DOHH2 (cell line): ENCODE results near the gene CHD6.

Source experiments
- H3F3A ChIP-seq: fragments of 200-600 bp; sonication (generic), shearing (Covaris generic); 2 replicates; pipeline ENCODE4 v1.6.0; 2016; ENCODE audit warnings: antibody characterized with exemption, mild to moderate bottlenecking; ENCODE audit not compliant: control insufficient read depth, insufficient read depth
- H3K27ac ChIP-seq: fragments of 200-600 bp; sonication (generic); 2 replicates; pipeline ENCODE4 v1.5.1; 2014; ENCODE audit warnings: low read depth, mild to moderate bottlenecking, low read length, moderate library complexity
- H3K27me3 ChIP-seq: fragments of 200-600 bp; sonication (generic); 2 replicates; pipeline ENCODE4 v1.6.1; 2014; ENCODE audit warnings: mild to moderate bottlenecking, low read length, mixed read lengths; ENCODE audit not compliant: control insufficient read depth
- H3K36me3 ChIP-seq: fragments of 200-600 bp; sonication (generic); 2 replicates; pipeline ENCODE4 v1.6.1; 2014; ENCODE audit warnings: mild to moderate bottlenecking, low read length, moderate library complexity, mixed read lengths; ENCODE audit not compliant: control insufficient read depth
- H3K4me1 ChIP-seq: fragments of 200-600 bp; sonication (generic); 2 replicates; pipeline ENCODE4 v1.6.1; 2014; ENCODE audit warnings: mild to moderate bottlenecking, low read length, mixed read lengths; ENCODE audit not compliant: control insufficient read depth
- H3K4me2 ChIP-seq: fragments of 200-600 bp; sonication (generic); 2 replicates; pipeline ENCODE4 v1.6.0; 2014; ENCODE audit warnings: mild to moderate bottlenecking, low read length, moderate library complexity
- H3K4me3 ChIP-seq: fragments of 200-600 bp; sonication (generic); 2 replicates; pipeline ENCODE4 v1.5.1; 2014; ENCODE audit warnings: mild to moderate bottlenecking, low read length, mixed read lengths
- H3K79me2 ChIP-seq: fragments of 200-600 bp; sonication (generic); 2 replicates; pipeline ENCODE4 v1.6.1; 2014; ENCODE audit warnings: mild to moderate bottlenecking, low read length, mixed read lengths; ENCODE audit not compliant: control insufficient read depth
- H3K9me2 ChIP-seq: fragments of 200-600 bp; sonication (generic); replicated peaks from 2 replicates; pipeline ENCODE4 v1.6.1; 2014; ENCODE audit warnings: mild to moderate bottlenecking, low read length, mixed read lengths; ENCODE audit not compliant: control insufficient read depth
- H3K9me3 ChIP-seq: fragments of 200-600 bp; sonication (generic); 2 replicates; pipeline ENCODE4 v1.6.1; 2014; ENCODE audit warnings: antibody characterized with exemption, low read length, mixed read lengths; ENCODE audit not compliant: control insufficient read depth, insufficient read depth
- H4K20me1 ChIP-seq: fragments of 200-600 bp; sonication (generic); 2 replicates; pipeline ENCODE4 v1.6.0; 2014; ENCODE audit warnings: low read depth, mild to moderate bottlenecking, antibody characterized with exemption, low read length, moderate library complexity; ENCODE audit not compliant: control insufficient read depth, insufficient read depth
- EZH2phosphoT487 ChIP-seq: fragments of 200-600 bp; sonication (generic); IDR thresholded peaks from 2 replicates; pipeline ENCODE4 v1.6.1; 2017; ENCODE audit warnings: borderline replicate concordance, mild to moderate bottlenecking, antibody characterized with exemption, low read length, moderate library complexity, mixed read lengths
- TF ChIP-seq, protein P1 (sequence below): fragments of 200-600 bp; sonication (generic); IDR thresholded peaks from one replicate; pipeline ENCODE4 v1.5.1; 2014; ENCODE audit warnings: antibody characterized with exemption, mild to moderate bottlenecking, low read depth, low read length; ENCODE audit not compliant: poor library complexity, severe bottlenecking

CHD6 gene

DNA sequence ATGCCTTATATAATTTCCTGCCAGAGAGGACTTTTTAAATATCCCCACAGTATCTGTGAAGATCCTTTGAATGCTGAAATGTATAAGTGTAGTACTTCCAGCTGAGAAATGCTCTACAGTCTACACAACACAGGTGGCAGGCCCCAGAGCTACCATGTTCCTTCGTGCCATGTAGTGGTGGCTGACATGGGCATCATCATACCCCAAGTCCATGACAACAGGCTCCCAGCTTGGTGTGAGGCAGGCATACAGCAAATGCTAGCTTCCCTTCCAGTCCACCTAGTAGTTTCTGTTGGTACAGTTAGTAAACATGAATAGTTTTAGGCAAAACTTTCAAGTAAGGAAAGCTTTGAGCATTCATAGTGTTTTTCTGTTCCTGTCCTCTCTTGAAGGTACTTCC, 190.3 kb downstream of the CHD6 start:
- Histone ChIP-seq H3K9me2 (no peaks in the 10 kb centered on the region), H3K9me3 (no peaks in the 10 kb centered on the region), H3F3A (no peaks in the 10 kb centered on the region), H3K4me1 (no peaks in the 10 kb centered on the region), H3K4me3 (no peak overlapping the region), H3K27ac (no peak overlapping the region), H4K20me1 (no peaks in the 10 kb centered on the region), H3K4me2 (no peak overlapping the region), H3K79me2 (no peaks in the 10 kb centered on the region), H3K27me3 (no peaks in the 10 kb centered on the region), H3K36me3 (peaks cover 12% of the 10 kb centered on the region)
- TF ChIP-seq, protein P1, sequence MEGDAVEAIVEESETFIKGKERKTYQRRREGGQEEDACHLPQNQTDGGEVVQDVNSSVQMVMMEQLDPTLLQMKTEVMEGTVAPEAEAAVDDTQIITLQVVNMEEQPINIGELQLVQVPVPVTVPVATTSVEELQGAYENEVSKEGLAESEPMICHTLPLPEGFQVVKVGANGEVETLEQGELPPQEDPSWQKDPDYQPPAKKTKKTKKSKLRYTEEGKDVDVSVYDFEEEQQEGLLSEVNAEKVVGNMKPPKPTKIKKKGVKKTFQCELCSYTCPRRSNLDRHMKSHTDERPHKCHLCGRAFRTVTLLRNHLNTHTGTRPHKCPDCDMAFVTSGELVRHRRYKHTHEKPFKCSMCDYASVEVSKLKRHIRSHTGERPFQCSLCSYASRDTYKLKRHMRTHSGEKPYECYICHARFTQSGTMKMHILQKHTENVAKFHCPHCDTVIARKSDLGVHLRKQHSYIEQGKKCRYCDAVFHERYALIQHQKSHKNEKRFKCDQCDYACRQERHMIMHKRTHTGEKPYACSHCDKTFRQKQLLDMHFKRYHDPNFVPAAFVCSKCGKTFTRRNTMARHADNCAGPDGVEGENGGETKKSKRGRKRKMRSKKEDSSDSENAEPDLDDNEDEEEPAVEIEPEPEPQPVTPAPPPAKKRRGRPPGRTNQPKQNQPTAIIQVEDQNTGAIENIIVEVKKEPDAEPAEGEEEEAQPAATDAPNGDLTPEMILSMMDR: no peak
- TF ChIP-seq EZH2phosphoT487: no peak

DNA sequence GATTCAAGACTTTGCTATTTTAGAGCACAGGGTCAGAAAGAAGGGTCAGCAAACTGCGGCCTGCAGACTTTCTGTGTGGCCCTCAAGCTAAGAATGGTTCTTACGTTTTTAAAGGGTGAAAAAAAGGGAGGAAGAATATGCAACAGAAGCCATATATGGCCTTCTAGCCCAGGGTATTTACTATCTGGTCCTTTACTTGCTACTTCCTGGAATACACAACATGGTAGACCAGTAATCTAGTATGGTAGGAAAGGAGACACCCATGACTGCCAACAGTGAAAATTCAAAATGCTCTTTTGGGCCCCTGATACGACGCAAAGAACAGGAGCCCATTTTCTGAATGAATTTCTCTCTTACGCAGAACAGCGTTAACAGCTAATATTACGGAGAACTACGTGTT, 191.2 kb downstream of the CHD6 start:
- Histone ChIP-seq H3K9me2 (no peaks in the 10 kb centered on the region), H3K27ac (no peak overlapping the region), H3F3A (no peaks in the 10 kb centered on the region), H3K4me2 (no peak overlapping the region), H3K4me1 (no peaks in the 10 kb centered on the region), H3K9me3 (no peaks in the 10 kb centered on the region), H3K27me3 (no peaks in the 10 kb centered on the region), H3K4me3 (no peak overlapping the region), H3K79me2 (no peaks in the 10 kb centered on the region), H4K20me1 (no peaks in the 10 kb centered on the region), H3K36me3 (peaks cover 18% of the 10 kb centered on the region)
- TF ChIP-seq, protein P1: no peak
- TF ChIP-seq EZH2phosphoT487: no peak

DNA sequence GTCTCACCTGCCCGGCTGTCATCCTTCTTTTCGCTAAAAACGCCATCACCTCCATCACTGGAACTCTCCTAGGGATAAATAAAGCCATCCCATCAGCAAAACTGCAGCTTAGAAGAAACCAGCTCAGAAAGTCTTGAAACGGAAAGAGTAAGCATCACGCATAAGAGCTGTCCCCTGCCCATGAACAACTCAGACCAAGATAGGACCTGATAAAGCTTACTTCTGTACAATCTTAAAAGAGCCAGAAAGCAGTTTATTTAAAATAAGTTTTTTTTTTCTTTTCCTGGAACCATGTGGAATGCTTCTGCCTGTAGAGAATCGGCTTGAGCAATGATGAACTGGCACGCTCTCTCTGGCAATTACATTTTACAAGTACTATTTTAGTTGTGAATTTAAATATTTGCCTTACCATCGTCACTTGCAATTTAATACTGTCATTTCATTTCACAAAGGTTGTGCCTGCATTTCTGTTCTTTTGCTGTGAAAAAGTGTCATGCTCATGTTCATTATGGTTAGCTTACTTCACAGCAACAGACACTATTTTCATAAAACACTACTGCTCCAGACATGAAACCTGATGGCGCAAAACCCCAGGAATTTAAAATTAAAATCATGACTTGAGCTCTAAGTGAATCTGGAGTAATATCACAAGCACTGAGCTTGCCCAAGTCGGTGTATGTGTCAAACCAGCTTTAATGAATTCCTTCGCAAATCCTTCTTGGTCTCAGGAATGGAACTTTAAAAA, 191.9 kb downstream of the CHD6 start:
- Histone ChIP-seq H3K4me3 (no peak overlapping the region), H3K4me1 (no peaks in the 10 kb centered on the region), H3K27me3 (no peaks in the 10 kb centered on the region), H3K4me2 (no peak overlapping the region), H4K20me1 (no peaks in the 10 kb centered on the region), H3K9me2 (no peaks in the 10 kb centered on the region), H3K36me3 (peaks cover 25% of the 10 kb centered on the region), H3F3A (no peaks in the 10 kb centered on the region), H3K27ac (no peak overlapping the region), H3K79me2 (no peaks in the 10 kb centered on the region), H3K9me3 (no peaks in the 10 kb centered on the region)
- TF ChIP-seq, protein P1: no peak
- TF ChIP-seq EZH2phosphoT487: no peak
